Activated CD8-positive, alpha-beta T cell treated with anti-CD3 and anti-CD28 coated beads, Interleukin-2, amount 10 ng/mL, durations not matched to agents 7 days and 5 days (primary cell): ENCODE data around the gene SRC. TPM values are rescaled to one million over a fixed set of nuclear protein-coding genes. Genes with fewer than 3 reads are reported as not detected.
A peak's percentile ranks its signal among the peaks of the same experiment; 100 is the strongest.

Source experiments
- ATAC-seq: fragments of 150-1000 bp; cut with Tn5 transposase; one replicate; pipeline ENCODE4 v1.10.0; 2021; ENCODE audit warnings: moderate library complexity
- CTCF ChIA-PET: fragments of 350-600 bp; sonication (Branson Sonifier 250); formaldehyde crosslinking; loops from one replicate; lab custom pipeline; 2021; ENCODE audit warnings: antibody characterized with exemption; lab: Charles Lee
- POLR2A ChIA-PET: fragments of 350-600 bp; sonication (Branson Sonifier 250); formaldehyde crosslinking; loops from one replicate; lab custom pipeline; 2021; ENCODE audit warnings: antibody characterized with exemption; lab: Charles Lee
- DNase-seq: peaks from one replicate; pipeline ENCODE4 v3.0.0-alpha.2; 2020
- H3K27ac Mint-ChIP-seq: one replicate; pipeline ENCODE4 v1.8.0; 2021; ENCODE audit warnings: mild to moderate bottlenecking, mixed read lengths
- H3K27me3 Mint-ChIP-seq: one replicate; pipeline ENCODE4 v1.8.0; 2021; ENCODE audit warnings: low read depth, mixed read lengths
- H3K36me3 Mint-ChIP-seq: one replicate; pipeline ENCODE4 v1.8.0; 2021; ENCODE audit warnings: low read depth, mixed read lengths
- H3K4me1 Mint-ChIP-seq: one replicate; pipeline ENCODE4 v1.8.0; 2021; ENCODE audit warnings: low read depth, mixed read lengths
- H3K4me3 Mint-ChIP-seq: one replicate; pipeline ENCODE4 v1.8.0; 2021; ENCODE audit warnings: mild to moderate bottlenecking, mixed read lengths
- H3K9me3 Mint-ChIP-seq: one replicate; pipeline ENCODE4 v1.8.0; 2022; ENCODE audit warnings: mixed read lengths; ENCODE audit not compliant: insufficient read depth
- total RNA-seq, 2 experiments: library from RNA; stranded (reverse); gene quantifications; one replicate each; pipeline ENCODE4 v1.2.3, GENCODE V29; 2021

The SRC gene
- total RNA-seq, result 1 to 10 TPM; 3.2 to 6.5 TPM

DNA sequence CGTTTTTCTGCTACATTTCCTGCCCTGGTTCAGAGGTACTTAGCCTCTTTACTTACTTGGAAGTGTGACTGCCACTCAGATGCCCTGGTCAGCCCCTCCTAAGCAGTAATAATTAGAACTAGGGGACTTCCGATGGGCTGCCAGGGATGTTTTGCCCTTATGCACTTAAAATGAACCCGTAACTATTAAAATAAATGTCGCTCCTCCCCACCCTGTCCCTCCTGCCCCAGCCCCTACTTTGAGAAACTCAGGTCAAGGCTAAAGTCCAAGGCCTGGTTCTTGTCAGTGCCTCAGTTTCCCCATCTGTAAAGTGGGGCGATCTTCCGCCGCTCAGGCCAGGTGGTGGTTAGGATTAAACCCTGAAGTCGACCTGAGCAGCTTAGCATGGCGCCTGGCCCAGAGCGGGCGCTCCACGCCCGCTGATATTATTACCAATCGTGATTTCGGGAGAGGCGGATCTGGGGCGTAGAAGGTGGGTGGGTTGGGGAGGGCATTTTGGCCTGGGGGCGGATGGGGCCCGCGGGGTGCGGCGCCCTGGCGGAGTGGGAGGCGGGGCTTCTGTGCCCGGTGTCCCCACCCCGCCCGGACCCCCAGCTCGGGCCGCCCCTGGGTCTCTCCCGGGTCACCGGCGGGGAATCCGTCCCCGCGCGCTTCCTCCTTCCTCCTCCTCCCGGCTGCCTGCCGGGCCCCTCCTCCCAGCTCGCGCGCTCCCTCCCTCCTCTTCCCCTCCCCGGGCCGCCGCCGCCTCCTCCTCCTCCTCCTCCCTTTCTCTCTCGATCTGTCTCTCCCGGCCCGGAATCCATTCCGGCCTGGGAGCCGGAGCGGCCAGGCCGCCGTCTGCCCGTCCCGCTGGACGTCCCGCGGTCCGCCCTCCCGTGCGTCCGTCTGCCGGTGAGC lies at the start of gene SRC:
SRC (plus strand) TSS at position 802 of the 897 bp plus-strand sequence. CDS start 38,014 bp downstream, outside the sequence.
- peaks cover 36% of the 10 kb centered on the region for H3K4me1 Mint-ChIP-seq
- no peaks in the 10 kb centered on the region for H3K27me3 Mint-ChIP-seq
- no peak within 1 kb of the TSS for H3K27ac Mint-ChIP-seq
- ATAC-seq (peak; percentile 61), DNase-seq (peak; percentile 54)
- no peaks in the 10 kb centered on the region for H3K9me3 Mint-ChIP-seq
- ChIA-PET CTCF (interaction anchor here (2.0 kb wide), 1 partner anchor 56 kb away, joined by 8 read pairs; the partner anchor contains the start of gene MANBAL), POLR2A (interaction anchor here (1.1 kb wide), 2 partner anchors 10 to 56 kb away, joined by 3 read pairs; partner anchors contain the start of gene MANBAL)
- H3K36me3 Mint-ChIP-seq, result no peaks in the 10 kb centered on the region
- H3K4me3 Mint-ChIP-seq, result peak within 1 kb of the TSS; percentile 68

DNA sequence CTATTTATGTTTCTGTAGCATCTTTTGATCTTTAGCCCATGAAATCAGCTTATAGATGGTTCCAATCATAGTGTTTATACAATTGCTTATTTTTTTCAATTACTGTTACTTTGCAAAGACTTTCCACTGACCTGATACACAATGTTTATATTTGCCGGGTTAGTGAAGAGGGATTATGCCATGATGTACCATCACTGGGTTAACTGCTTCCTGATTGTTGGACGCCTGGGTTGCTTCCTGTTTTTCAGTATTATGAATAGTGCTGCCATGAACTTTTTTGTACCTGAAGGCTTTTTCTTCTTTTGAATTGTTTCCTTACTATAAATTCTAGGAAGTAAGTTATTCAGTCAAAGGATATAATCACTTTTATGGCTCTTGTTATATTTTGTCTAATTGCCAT lies 49.6 kb upstream of the SRC start:
- no peak for DNase-seq
- Mint-ChIP-seq H3K4me1 (peaks cover 39% of the 10 kb centered on the region), H3K4me3 (no peak overlapping the region), H3K27me3 (no peaks in the 10 kb centered on the region), H3K9me3 (no peaks in the 10 kb centered on the region), H3K36me3 (peaks cover 53% of the 10 kb centered on the region), H3K27ac (no peak overlapping the region)
- ChIA-PET CTCF (interaction anchor here (0.6 to 1.4 kb wide), 3 partner anchors 26 to 104 kb away, joined by 3 read pairs; no protein-coding TSS in a partner anchor), POLR2A (interaction anchor here (1.2 kb wide), 1 partner anchor 201 kb away, joined by 3 read pairs; no protein-coding TSS in a partner anchor)
- no peak for ATAC-seq

- POLR2A ChIA-PET, result interaction anchor here (1.2 to 1.3 kb wide), 2 partner anchors 8 to 202 kb away, joined by 3 to 5 read pairs; partner anchors contain the start of gene MANBAL
- Mint-ChIP-seq H3K4me3 (no peak overlapping the region), H3K36me3 (peaks cover 53% of the 10 kb centered on the region), H3K27me3 (no peaks in the 10 kb centered on the region), H3K27ac (no peak overlapping the region), H3K9me3 (no peaks in the 10 kb centered on the region), H3K4me1 (peaks cover 35% of the 10 kb centered on the region)
- DNase-seq (no peak), ATAC-seq (no peak)
- CTCF ChIA-PET, result interaction anchor here (0.8 to 1.4 kb wide), 3 partner anchors 27 to 101 kb away, joined by 3 read pairs; no protein-coding TSS in a partner anchor
These were observed 48.7 kb upstream of the SRC start for GRCh38 chr20:37297066-37297736.

DNA sequence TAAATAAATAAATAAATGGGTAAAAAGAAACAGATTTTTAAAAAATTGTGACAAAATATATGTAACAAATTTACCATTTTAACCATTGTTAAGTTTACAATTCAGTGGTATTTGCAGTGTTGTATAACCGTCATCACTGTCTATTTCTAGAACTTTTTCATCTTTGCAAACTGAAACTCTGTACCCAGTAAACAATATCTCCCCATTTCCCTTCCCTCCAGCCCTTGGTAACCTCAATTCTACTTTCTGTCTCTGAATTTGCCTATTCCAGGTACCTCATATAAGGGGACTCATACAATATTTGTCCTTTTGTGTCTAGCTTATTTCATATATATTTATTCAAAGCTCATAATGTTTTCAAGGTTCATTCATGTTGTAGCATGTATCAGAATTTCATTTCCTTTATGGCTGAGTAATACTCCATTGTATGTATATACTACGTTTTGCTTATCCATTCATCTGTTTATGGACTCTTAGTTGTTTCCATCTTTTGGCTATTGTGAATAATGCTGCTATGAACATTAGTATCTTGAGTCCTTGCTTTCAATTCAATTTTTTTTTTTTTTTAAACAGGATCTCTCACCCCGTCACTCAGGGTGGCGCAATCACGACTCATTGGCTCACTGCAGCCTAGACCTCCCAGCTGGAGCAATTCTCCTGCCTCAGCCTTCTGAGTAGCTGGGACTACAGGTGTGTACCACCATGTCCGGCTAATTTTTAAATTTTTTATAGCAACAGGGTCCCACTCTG lies 47.6 kb upstream of the SRC start:
- ChIA-PET CTCF (interaction anchor here (0.8 to 1.0 kb wide), 2 partner anchors 9 to 38 kb away, joined by 3 to 4 read pairs; partner anchors contain the start of gene MANBAL), POLR2A (interaction anchor here (1.3 kb wide), 1 partner anchor 9 kb away, joined by 5 read pairs; the partner anchor contains the start of gene MANBAL)
- DNase-seq (no peak), ATAC-seq (no peak)
- Mint-ChIP-seq H3K4me1 (peaks cover 32% of the 10 kb centered on the region), H3K4me3 (no peak overlapping the region), H3K36me3 (peaks cover 50% of the 10 kb centered on the region), H3K9me3 (no peaks in the 10 kb centered on the region), H3K27ac (no peak overlapping the region), H3K27me3 (no peaks in the 10 kb centered on the region)

DNA sequence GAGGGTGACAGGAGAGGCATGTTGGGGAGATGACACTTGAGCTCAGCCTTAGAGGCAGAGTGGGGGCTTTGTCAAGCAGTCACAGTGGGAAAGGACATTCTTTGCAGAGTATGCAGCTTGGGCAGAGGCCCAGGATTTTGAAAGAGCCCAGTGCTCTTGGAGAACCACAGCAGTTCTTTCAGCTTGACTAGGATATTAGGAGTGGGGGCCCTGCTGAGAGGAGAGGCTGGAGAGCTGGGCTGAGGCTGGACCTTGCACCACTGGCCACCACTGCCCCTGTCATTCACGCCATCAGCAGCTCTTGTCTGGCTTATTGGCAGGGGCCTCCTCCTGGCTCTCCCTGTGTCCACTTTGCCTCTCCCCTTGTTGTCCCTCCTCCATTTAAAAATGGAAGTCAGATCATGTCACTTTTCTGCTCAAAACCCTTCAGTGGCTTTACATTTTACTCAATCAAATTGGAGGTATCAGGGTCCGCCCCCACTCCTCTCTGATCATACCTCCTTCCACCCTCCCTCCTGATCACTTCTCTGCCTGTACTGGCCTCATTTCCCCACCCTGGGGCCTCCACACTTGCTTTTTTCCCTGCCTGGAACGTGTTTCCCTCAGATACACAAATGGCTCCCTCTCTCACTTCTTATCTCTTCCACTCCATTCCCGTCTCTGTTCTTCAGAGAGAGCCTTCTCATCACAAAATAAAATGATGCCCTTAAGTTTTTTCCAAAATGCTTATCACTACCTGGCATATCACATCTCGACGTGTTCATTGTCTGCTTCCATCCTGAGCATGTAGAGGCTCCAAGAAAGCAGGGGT lies 46.0 kb upstream of the SRC start:
- POLR2A ChIA-PET, result no interaction called here

DNA sequence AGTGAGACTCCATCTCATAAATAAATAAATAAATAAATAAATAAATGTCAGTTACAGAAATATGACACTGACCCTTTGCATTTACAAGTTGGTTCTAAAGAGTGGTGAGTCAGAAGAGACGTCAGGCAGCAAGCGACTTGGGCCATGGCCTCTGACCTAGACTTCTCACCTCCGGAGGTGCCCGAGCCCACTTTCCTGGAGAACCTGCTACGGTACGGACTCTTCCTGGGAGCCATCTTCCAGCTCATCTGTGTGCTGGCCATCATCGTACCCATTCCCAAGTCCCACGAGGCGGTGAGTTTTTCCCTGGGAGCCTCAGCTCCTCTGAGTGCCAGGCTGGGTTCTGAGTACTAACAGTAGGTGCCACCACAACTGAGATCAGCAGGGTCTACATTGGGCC lies 44.8 kb upstream of the SRC start:
- H3K4me3 Mint-ChIP-seq, result no peak overlapping the region
- peaks cover 16% of the 10 kb centered on the region for H3K4me1 Mint-ChIP-seq
- POLR2A ChIA-PET, result no interaction called here
- ATAC-seq, result no peak
- H3K9me3 Mint-ChIP-seq, result no peaks in the 10 kb centered on the region
- CTCF ChIA-PET, result no interaction called here
- H3K27me3 Mint-ChIP-seq, result no peaks in the 10 kb centered on the region
- no peak overlapping the region for H3K27ac Mint-ChIP-seq
- H3K36me3 Mint-ChIP-seq, result peaks cover 51% of the 10 kb centered on the region
- no peak for DNase-seq

More for the DNA sequence above, 46.0 kb upstream of the SRC start:
- Mint-ChIP-seq H3K9me3 (no peaks in the 10 kb centered on the region), H3K4me1 (peaks cover 20% of the 10 kb centered on the region), H3K4me3 (no peak overlapping the region), H3K27me3 (no peaks in the 10 kb centered on the region), H3K36me3 (peaks cover 51% of the 10 kb centered on the region), H3K27ac (peak overlapping the region; percentile 47)
- CTCF ChIA-PET, result no interaction called here
- DNase-seq (no peak), ATAC-seq (no peak)

DNA sequence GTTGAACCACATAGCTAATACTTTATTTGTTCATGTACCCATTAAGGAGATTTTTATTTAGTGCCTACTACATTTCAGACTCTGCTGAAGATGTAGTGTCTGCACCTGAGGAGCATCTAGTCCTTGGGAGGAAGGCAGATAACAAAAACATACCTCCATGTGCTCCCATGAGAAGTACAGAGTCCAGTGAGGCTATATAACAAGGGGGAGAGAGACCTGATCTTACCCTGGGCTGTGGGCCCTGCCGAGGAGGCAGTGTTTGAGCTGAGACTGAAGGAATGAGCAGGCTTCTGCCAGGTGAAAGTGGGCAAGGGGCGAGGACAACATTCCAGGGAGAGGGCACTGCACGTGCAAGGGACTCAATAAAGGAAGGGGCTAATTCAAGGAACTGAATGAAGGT lies 44.4 kb upstream of the SRC start:
- ChIA-PET CTCF (no interaction called here), POLR2A (interaction anchor here (1.5 kb wide), 1 partner anchor 13 kb away, joined by 3 read pairs; no protein-coding TSS in a partner anchor)
- Mint-ChIP-seq H3K27me3 (no peaks in the 10 kb centered on the region), H3K4me1 (peaks cover 12% of the 10 kb centered on the region), H3K27ac (no peak overlapping the region), H3K36me3 (peaks cover 54% of the 10 kb centered on the region), H3K9me3 (no peaks in the 10 kb centered on the region), H3K4me3 (no peak overlapping the region)
- ATAC-seq (no peak), DNase-seq (no peak)

DNA sequence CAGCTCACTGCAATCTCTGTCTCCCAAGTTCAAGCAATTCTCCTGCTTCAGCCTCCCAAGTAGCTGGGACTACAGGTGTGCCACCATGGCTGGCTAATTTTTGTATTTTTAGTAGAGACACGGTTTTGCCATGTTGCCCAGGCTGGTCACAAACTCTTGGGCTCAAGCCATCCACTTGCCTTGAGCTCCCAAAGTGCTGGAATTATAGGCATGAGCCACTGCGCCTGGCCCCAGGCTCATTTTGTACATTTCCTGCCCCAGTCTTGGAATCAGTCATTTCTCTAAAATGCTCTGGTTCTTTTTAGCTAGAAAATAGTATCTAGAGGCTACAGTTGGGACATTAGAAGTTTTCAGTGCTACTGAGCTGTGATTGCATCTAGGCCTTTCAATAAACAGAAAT lies 43.0 kb upstream of the SRC start:
- ATAC-seq (no peak), DNase-seq (no peak)
- ChIA-PET POLR2A (interaction anchor here (0.6 to 1.5 kb wide), 2 partner anchors 11 to 1619 kb away, joined by 3 to 4 read pairs; no protein-coding TSS in a partner anchor), CTCF (interaction anchor here (1.0 kb wide), 1 partner anchor 13 kb away, joined by 4 read pairs; the partner anchor contains the start of gene MANBAL)
- no peaks in the 10 kb centered on the region for H3K9me3 Mint-ChIP-seq
- H3K4me3 Mint-ChIP-seq, result no peak overlapping the region
- no peak overlapping the region for H3K27ac Mint-ChIP-seq
- H3K36me3 Mint-ChIP-seq, result peaks cover 51% of the 10 kb centered on the region
- no peaks in the 10 kb centered on the region for H3K27me3 Mint-ChIP-seq
- peaks cover 3% of the 10 kb centered on the region for H3K4me1 Mint-ChIP-seq

GRCh38 chr20:37303637-37304036 lies 42.3 kb upstream of the SRC start:
- Mint-ChIP-seq H3K4me3 (no peak overlapping the region), H3K27me3 (no peaks in the 10 kb centered on the region), H3K4me1 (no peaks in the 10 kb centered on the region), H3K9me3 (no peaks in the 10 kb centered on the region), H3K36me3 (peaks cover 48% of the 10 kb centered on the region), H3K27ac (no peak overlapping the region)
- CTCF ChIA-PET, result no interaction called here
- DNase-seq (no peak), ATAC-seq (no peak)
- POLR2A ChIA-PET, result no interaction called here

DNA sequence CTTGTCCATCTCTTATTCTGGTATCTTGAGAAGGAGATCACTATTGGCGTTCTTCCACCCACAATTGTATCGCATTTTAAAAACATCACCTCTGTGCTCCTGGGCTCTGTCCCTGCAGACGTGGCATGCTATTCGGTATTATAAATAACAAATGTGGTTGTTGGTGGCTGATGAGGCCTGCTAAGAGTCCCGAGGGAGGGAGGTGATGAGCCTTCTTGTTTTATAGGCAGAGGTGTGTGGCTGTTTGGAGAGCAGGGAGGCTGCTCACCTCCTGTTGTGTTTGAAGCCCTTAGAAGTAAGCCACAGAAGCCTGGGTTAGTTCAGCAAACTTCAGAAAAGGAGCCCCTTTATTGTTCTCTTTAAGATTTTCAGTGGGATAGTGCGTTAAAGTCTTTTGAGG lies 40.9 kb upstream of the SRC start:
- Mint-ChIP-seq H3K27ac (no peak overlapping the region), H3K4me1 (no peaks in the 10 kb centered on the region), H3K9me3 (no peaks in the 10 kb centered on the region), H3K4me3 (no peak overlapping the region), H3K36me3 (peaks cover 43% of the 10 kb centered on the region), H3K27me3 (no peaks in the 10 kb centered on the region)
- ChIA-PET POLR2A (interaction anchor here (0.9 to 1.0 kb wide), 2 partner anchors 15 to 43 kb away, joined by 3 to 4 read pairs; no protein-coding TSS in a partner anchor), CTCF (interaction anchor here (1.6 kb wide), 1 partner anchor 16 kb away, joined by 3 read pairs; the partner anchor contains the start of gene MANBAL)
- ATAC-seq, result no peak
- DNase-seq, result no peak
